Endothelial cell of umbilical vein (primary cell): ENCODE data around the gene MAP1LC3B.

Experiments
- EZH2 ChIP-seq: IDR thresholded peaks from 2 replicates; pipeline ENCODE4 v1.6.1; 2012; ENCODE audit warnings: borderline replicate concordance, low read depth, mild to moderate bottlenecking, moderate library complexity, low read length, inconsistent platforms; ENCODE audit not compliant: severe bottlenecking
- FOS ChIP-seq: IDR thresholded peaks from 2 replicates; pipeline ENCODE4 v1.6.1; 2011; ENCODE audit warnings: mild to moderate bottlenecking, low read length, moderate library complexity, borderline replicate concordance; ENCODE audit not compliant: insufficient read depth
- GATA2 ChIP-seq: IDR thresholded peaks from 2 replicates; pipeline ENCODE4 v1.7.0; 2011; ENCODE audit warnings: low read depth, mild to moderate bottlenecking, moderate library complexity, mixed read lengths, low read length; ENCODE audit not compliant: insufficient read length, insufficient read depth
- JUN ChIP-seq: IDR thresholded peaks from 2 replicates; pipeline ENCODE4 v1.6.1; 2011; ENCODE audit warnings: borderline replicate concordance, low read depth; ENCODE audit not compliant: insufficient read length, insufficient read depth
- MAX ChIP-seq: IDR thresholded peaks from 2 replicates; pipeline ENCODE4 v1.6.1; 2011; ENCODE audit not compliant: insufficient read depth, insufficient read length
- MYC ChIP-seq: IDR thresholded peaks from one replicate; pipeline ENCODE4 v1.6.1; 2011; ENCODE audit warnings: mild to moderate bottlenecking, low read depth, low read length
- POLR2A ChIP-seq: IDR thresholded peaks from 2 replicates; pipeline ENCODE4 v1.6.1; 2012; ENCODE audit warnings: low read depth, mild to moderate bottlenecking, control low read depth, low read length
- POLR2AphosphoS5 ChIP-seq: IDR thresholded peaks from 2 replicates; pipeline ENCODE4 v1.6.1; 2012; ENCODE audit warnings: low read depth, mild to moderate bottlenecking, control low read depth, low read length, moderate library complexity; ENCODE audit not compliant: insufficient read depth
- TF ChIP-seq, protein P1 (sequence below), 2 donors: IDR thresholded peaks; 1 replicate in 1 of 2; 2 replicates in 1 of 2; pipeline ENCODE4 v1.5.1; 2011; ENCODE audit warnings: low read length in 2 of 2, mild to moderate bottlenecking in 2 of 2, moderate library complexity in 2 of 2, control low read depth in 1 of 2, inconsistent platforms in 1 of 2, low read depth in 1 of 2; ENCODE audit not compliant: insufficient read depth in 1 of 2; ENCODE audit errors: extremely low read depth in 1 of 2

DNA sequence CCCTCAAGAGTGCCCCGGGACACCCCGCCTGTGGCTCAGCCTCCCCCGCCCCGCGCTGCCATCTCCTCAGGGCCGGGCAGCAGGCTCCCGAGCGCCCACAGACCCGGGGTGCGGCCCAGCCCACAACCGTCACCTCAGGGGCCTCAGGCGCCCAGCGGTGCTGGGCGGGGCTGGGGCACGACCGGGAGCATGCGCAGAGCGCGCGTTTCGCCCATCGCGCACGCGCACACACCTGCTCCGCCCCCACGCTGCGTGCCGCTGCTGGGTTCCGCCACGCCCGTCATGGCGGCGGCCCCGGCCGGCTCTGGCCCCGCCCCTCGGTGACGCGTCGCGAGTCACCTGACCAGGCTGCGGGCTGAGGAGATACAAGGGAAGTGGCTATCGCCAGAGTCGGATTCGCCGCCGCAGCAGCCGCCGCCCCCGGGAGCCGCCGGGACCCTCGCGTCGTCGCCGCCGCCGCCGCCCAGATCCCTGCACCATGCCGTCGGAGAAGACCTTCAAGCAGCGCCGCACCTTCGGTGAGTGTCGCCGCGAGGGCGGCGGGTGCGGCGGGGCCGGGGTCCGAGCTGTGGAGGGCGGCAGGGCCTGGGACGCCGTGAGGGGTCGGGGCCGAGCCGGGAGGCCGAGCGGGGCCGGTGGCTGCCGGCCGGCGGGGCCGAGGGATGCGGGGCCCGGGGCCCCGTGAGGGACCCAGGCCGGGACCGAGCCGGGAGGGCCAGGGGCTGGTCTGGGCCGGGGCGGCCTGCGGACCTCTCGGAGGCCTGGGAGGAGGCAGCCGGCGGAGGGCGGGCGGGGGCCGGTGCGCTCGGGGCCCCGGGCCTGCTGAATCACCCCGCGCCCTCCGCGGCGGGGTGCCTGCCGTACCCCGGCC is at the start of gene MAP1LC3B:
- TF ChIP-seq EZH2 (no peak), MYC (no peak), POLR2A (peak; percentile 89), GATA2 (no peak), MAX (peak; percentile 61), FOS (peak; percentile 35), POLR2AphosphoS5 (peak; percentile 99), JUN (no peak)
- TF ChIP-seq, protein P1, sequence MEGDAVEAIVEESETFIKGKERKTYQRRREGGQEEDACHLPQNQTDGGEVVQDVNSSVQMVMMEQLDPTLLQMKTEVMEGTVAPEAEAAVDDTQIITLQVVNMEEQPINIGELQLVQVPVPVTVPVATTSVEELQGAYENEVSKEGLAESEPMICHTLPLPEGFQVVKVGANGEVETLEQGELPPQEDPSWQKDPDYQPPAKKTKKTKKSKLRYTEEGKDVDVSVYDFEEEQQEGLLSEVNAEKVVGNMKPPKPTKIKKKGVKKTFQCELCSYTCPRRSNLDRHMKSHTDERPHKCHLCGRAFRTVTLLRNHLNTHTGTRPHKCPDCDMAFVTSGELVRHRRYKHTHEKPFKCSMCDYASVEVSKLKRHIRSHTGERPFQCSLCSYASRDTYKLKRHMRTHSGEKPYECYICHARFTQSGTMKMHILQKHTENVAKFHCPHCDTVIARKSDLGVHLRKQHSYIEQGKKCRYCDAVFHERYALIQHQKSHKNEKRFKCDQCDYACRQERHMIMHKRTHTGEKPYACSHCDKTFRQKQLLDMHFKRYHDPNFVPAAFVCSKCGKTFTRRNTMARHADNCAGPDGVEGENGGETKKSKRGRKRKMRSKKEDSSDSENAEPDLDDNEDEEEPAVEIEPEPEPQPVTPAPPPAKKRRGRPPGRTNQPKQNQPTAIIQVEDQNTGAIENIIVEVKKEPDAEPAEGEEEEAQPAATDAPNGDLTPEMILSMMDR (IDR thresholded peaks at IDR 0.05; ENCODE audit: extremely low read depth in 1 of 2, insufficient read depth in 1 of 2, low read depth in 1 of 2, low read length in 2 of 2) = no peak
